PC-3 (cell line): ENCODE data around the gene SUMO3.

Experiments used
- CTCF ChIP-seq: fragments of 300-600 bp; sonication (generic); conservative IDR thresholded peaks from 2 replicates; pipeline ENCODE4 v1.5.1; 2017; ENCODE audit warnings: antibody characterized with exemption, low read depth, mild to moderate bottlenecking, low read length
- EZH2 ChIP-seq: fragments of 300-600 bp; sonication (generic); IDR thresholded peaks from one replicate; pipeline ENCODE4 v1.6.1; 2017; ENCODE audit warnings: antibody characterized with exemption, mild to moderate bottlenecking, low read length; ENCODE audit not compliant: unreplicated experiment
- EZH2phosphoT487 ChIP-seq: fragments of 300-600 bp; sonication (generic); IDR thresholded peaks from 2 replicates; pipeline ENCODE4 v1.6.1; 2018; ENCODE audit warnings: mild to moderate bottlenecking, antibody characterized with exemption, low read length, borderline replicate concordance

DNA sequence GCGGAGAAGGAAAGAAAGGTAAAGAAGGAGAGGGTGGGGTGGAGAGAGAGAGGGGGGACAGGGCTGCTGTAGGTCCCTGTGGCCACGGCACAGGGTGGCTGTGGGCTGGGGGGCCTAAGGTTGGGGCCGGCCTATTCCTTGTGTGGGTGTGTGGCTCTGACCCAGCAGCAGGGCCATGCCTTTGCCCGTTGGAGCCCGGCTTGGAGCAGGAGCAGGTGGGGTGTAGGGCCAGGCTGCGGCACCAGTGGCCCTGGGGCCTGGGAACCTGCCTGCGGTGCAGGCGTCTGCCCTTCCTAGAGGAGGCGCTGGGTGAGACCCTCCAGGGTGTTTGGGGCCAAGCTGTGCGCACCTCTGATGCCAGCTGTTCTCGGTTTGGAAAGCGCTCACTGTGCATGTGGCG lies 19.7 kb upstream of the SUMO3 start:
- TF ChIP-seq CTCF (no peak), EZH2 (no peak), EZH2phosphoT487 (no peak)
